ENCODE data around the gene ASPG. TPM values are rescaled to one million over a fixed set of nuclear protein-coding genes. Genes with fewer than 3 reads are reported as not detected.

Gene ASPG
- total RNA-seq, result 1 to 10 TPM in 1 of 2 donors, under 1 TPM in 1; 0.13 to 2.2 TPM
- 1 to 10 TPM in 1 of 2 donors, under 1 TPM in 1; 0.20 to 1.6 TPM for polyA plus RNA-seq
- long read RNA-seq, donor 1, result 0 reads
- long read RNA-seq, donor 2, partial matches to known transcripts, result 0 of 2 reads
- long read RNA-seq, donor 2, other reads (novel, unspliced or antisense), result 2 of 2 reads

DNA sequence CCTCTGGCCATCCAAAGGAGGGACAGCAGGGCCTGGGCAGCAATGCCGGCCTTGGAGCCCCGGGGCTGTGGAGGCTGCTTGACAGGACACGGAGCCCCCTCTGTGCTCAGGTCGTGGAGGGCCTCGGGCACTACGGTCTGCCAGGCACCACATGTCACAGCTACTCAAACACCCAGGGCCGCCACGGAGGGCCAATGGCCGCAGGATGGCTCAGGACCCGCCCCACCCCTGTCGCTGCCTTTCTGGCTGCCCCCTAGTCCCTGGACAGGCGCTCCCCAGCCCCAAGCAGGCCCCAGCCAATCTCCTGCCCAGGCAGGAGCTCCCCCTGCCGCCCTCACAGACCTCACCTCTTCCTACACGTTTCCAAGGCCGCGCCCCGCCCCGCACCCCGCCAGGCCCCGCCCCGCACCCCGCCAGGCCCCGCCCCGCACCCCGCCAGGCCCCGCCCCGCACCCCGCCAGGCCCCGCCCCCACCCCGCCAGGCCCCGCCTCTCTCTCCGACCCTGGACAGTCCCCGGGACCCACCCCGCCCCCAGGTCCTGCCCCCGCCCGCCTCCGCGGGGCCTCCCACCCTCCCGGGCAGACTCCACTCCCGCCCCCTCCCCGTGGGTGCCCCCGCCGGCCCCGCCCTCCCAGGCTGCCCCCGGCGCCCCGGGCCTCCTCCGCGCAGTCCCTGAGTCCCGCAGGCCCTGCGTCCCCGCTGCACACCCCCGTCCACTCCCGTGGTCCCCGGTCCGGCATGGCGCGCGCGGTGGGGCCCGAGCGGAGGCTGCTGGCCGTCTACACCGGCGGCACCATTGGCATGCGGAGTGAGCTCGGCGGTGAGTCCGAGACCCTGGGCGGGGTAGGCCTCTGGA is at the start of gene ASPG:
Gene ASPG (plus strand): TSS at position 669 of the 857 bp plus-strand sequence. CDS start 71 bp downstream, at position 740.
- ATAC-seq (ENCODE audit: low FRiP score) (peak; percentile 44), DNase-seq (peak; percentile 37 to 79)
- intact Hi-C loops (cut with DNase I), result loop anchor here in 1 of 2 donors (10.0 kb wide), 1 partner anchor 550 kb away; no protein-coding TSS in a partner anchor
- no peaks in the 10 kb centered on the region for H3K36me3 ChIP-seq (ENCODE audit: control insufficient read depth in 1 of 2, insufficient read depth in 2 of 2, low read length in 1 of 2)
- 12 to 19% methylated on average over 29 to 70 of the region's 70 CpGs for WGBS, 2 donors
- H3K27ac ChIP-seq (ENCODE audit: low read depth in 1 of 2, low read length in 2 of 2), result no peak within 1 kb of the TSS
- H3K4me1 ChIP-seq (ENCODE audit: control insufficient read depth in 1 of 2, insufficient read depth in 2 of 2, low read length in 2 of 2), result no peaks in the 10 kb centered on the region
- no peaks in the 10 kb centered on the region for H3K9me3 ChIP-seq (ENCODE audit: control insufficient read depth, low read length)
- H3K27me3 ChIP-seq (ENCODE audit: control insufficient read depth in 1 of 2, insufficient read depth in 2 of 2, low read length in 1 of 2), result no peaks in the 10 kb centered on the region
- no peak within 1 kb of the TSS for H3K4me3 ChIP-seq (ENCODE audit: low read length in 2 of 2)

DNA sequence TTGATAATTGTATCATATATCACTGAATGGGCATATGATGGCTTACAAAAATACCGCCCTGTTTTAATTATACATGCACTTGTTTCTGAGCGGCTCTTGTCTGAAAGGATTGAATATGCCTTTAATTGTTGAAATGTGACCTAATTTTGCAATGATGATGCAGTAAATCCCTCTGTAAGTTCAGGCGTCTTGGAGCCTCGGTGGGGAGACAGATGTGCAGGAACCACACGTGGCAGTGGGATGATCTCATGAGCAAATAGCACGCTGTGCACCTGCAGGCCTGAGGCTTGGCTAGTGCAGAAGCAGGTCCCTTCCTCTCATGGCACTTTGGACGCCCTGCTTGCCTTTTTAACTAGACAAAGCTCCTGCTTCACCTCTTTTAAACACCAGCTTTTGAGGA is 49.3 kb upstream of the ASPG start:
- Histone ChIP-seq H3K9me3 (ENCODE audit: control insufficient read depth, low read length) (no peaks in the 10 kb centered on the region), H3K4me3 (ENCODE audit: low read length in 2 of 2) (no peak overlapping the region), H3K4me1 (ENCODE audit: control insufficient read depth in 1 of 2, insufficient read depth in 2 of 2, low read length in 2 of 2) (no peaks in the 10 kb centered on the region), H3K36me3 (ENCODE audit: control insufficient read depth in 1 of 2, insufficient read depth in 2 of 2, low read length in 1 of 2) (no peaks in the 10 kb centered on the region), H3K27ac (ENCODE audit: low read depth in 1 of 2, low read length in 2 of 2) (no peak overlapping the region), H3K27me3 (ENCODE audit: control insufficient read depth in 1 of 2, insufficient read depth in 2 of 2, low read length in 1 of 2) (no peaks in the 10 kb centered on the region)
- intact Hi-C loops (cut with DNase I), result no loop called here
- WGBS, 2 donors, result 89% methylated on average over 7 of the region's 7 CpGs
- no peak for DNase-seq
- no peak for ATAC-seq (ENCODE audit: low FRiP score)

DNA sequence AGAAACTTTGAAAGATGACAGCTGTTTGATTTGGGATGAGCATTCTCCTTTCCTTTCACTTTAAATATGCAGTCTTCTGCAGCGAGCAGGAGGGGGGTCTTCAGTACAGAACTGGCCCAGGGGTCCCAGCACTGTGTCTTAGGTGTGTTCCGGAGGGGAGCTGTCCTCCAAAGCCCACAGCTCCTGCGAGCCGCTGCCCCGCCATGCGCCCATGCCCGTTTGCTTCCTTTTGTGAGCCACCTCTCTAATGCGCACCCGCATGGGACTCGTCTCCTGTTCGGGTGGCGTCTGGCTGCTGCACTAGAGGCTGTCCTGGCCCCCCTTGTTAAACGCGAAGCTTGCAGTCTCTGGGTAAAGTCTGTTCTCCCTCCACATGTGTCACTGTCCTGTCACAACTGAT is 48.4 kb upstream of the ASPG start:
- H3K9me3 ChIP-seq (ENCODE audit: control insufficient read depth, low read length), result no peaks in the 10 kb centered on the region
- intact Hi-C loops (cut with DNase I), result no loop called here
- WGBS, 2 donors, result 85 to 87% methylated on average over 14 of the region's 14 CpGs
- no peak for DNase-seq
- H3K27ac ChIP-seq (ENCODE audit: low read depth in 1 of 2, low read length in 2 of 2), result no peak overlapping the region
- H3K4me1 ChIP-seq (ENCODE audit: control insufficient read depth in 1 of 2, insufficient read depth in 2 of 2, low read length in 2 of 2), result no peaks in the 10 kb centered on the region
- no peaks in the 10 kb centered on the region for H3K36me3 ChIP-seq (ENCODE audit: control insufficient read depth in 1 of 2, insufficient read depth in 2 of 2, low read length in 1 of 2)
- ATAC-seq (ENCODE audit: low FRiP score), result no peak
- no peak overlapping the region for H3K4me3 ChIP-seq (ENCODE audit: low read length in 2 of 2)
- H3K27me3 ChIP-seq (ENCODE audit: control insufficient read depth in 1 of 2, insufficient read depth in 2 of 2, low read length in 1 of 2), result no peaks in the 10 kb centered on the region

DNA sequence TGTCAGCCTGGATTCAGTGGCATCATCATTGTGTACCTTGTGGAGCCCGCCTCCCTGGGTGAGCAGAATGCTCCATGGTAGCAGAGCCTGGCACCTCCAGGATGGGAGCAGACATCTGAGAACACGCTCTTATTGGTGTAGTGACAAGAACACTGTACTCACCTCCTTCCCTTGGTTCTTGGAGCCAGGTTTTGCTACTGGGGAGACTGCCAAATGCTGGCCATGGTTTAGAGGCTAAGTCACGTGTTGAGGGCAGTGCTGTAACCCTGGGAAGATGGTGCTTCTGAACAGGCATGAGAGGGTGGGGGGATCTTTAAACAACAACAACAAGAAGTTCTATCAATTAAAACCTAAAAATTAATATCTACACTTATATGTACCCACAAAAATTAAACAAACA is 47.6 kb upstream of the ASPG start:
- ATAC-seq (ENCODE audit: low FRiP score), result no peak
- 37 to 49% methylated on average over 3 of the region's 3 CpGs for WGBS, 2 donors

DNA sequence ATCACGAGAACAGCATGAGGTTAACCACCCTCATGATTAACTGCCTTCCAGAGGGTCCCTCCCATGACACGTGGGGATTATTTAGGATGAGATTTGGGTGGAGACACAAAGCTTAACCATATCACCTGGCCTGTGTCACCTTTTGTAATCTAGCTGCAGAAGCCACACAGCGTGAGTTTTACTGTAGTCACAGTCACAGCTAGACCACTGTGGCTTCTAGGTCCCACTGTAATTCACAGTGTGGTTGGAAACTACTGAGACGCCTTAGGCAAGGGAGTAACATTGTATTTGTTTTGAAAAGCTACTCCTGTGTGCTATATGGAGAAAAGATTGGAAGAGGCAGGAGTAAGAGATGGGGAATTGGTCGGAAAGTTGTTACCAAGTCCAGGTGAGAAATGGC is 46.3 kb upstream of the ASPG start:
- no peak for ATAC-seq (ENCODE audit: low FRiP score)
- WGBS, 2 donors, result 77 to 78% methylated on average over 5 of the region's 5 CpGs
- intact Hi-C loops (cut with DNase I), result no loop called here
- no peaks in the 10 kb centered on the region for H3K9me3 ChIP-seq (ENCODE audit: control insufficient read depth, low read length)
- H3K27me3 ChIP-seq (ENCODE audit: control insufficient read depth in 1 of 2, insufficient read depth in 2 of 2, low read length in 1 of 2), result no peaks in the 10 kb centered on the region
- no peak overlapping the region for H3K27ac ChIP-seq (ENCODE audit: low read depth in 1 of 2, low read length in 2 of 2)
- H3K4me3 ChIP-seq (ENCODE audit: low read length in 2 of 2), result no peak overlapping the region
- no peak for DNase-seq
- no peaks in the 10 kb centered on the region for H3K36me3 ChIP-seq (ENCODE audit: control insufficient read depth in 1 of 2, insufficient read depth in 2 of 2, low read length in 1 of 2)
- H3K4me1 ChIP-seq (ENCODE audit: control insufficient read depth in 1 of 2, insufficient read depth in 2 of 2, low read length in 2 of 2), result no peaks in the 10 kb centered on the region

More for the DNA sequence above, 47.6 kb upstream of the ASPG start:
- intact Hi-C loops (cut with DNase I), result no loop called here
- Histone ChIP-seq H3K27ac (ENCODE audit: low read depth in 1 of 2, low read length in 2 of 2) (no peak overlapping the region), H3K9me3 (ENCODE audit: control insufficient read depth, low read length) (no peaks in the 10 kb centered on the region), H3K27me3 (ENCODE audit: control insufficient read depth in 1 of 2, insufficient read depth in 2 of 2, low read length in 1 of 2) (no peaks in the 10 kb centered on the region), H3K4me3 (ENCODE audit: low read length in 2 of 2) (no peak overlapping the region), H3K4me1 (ENCODE audit: control insufficient read depth in 1 of 2, insufficient read depth in 2 of 2, low read length in 2 of 2) (no peaks in the 10 kb centered on the region), H3K36me3 (ENCODE audit: control insufficient read depth in 1 of 2, insufficient read depth in 2 of 2, low read length in 1 of 2) (no peaks in the 10 kb centered on the region)
- no peak for DNase-seq

DNA sequence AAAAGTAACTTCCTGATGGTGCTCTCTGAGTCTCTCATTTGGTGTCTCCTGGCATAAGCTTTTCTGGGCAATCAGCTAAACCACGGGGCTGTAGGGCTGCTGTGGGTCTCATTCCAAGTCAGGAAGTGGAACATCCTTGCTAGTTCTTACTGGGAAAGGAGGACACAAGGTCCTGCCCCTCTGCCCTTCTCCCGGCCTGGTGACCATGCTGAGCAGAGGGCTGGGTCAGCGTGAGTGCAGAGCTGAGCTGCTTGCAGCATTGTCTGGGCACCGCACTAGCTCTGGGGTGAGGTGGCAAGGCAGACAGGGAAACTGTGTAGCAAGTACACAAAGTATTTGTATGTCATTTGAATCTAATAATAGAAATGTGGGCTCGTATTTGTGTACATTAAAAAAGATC is 45.0 kb upstream of the ASPG start:
- intact Hi-C loops (cut with DNase I), result no loop called here
- Histone ChIP-seq H3K27me3 (ENCODE audit: control insufficient read depth in 1 of 2, insufficient read depth in 2 of 2, low read length in 1 of 2) (no peaks in the 10 kb centered on the region), H3K36me3 (ENCODE audit: control insufficient read depth in 1 of 2, insufficient read depth in 2 of 2, low read length in 1 of 2) (no peaks in the 10 kb centered on the region), H3K9me3 (ENCODE audit: control insufficient read depth, low read length) (no peaks in the 10 kb centered on the region), H3K4me3 (ENCODE audit: low read length in 2 of 2) (no peak overlapping the region), H3K4me1 (ENCODE audit: control insufficient read depth in 1 of 2, insufficient read depth in 2 of 2, low read length in 2 of 2) (no peaks in the 10 kb centered on the region), H3K27ac (ENCODE audit: low read depth in 1 of 2, low read length in 2 of 2) (no peak overlapping the region)
- DNase-seq, result no peak
- ATAC-seq (ENCODE audit: low FRiP score), result no peak
- 47 to 55% methylated on average over 5 of the region's 5 CpGs for WGBS, 2 donors

DNA sequence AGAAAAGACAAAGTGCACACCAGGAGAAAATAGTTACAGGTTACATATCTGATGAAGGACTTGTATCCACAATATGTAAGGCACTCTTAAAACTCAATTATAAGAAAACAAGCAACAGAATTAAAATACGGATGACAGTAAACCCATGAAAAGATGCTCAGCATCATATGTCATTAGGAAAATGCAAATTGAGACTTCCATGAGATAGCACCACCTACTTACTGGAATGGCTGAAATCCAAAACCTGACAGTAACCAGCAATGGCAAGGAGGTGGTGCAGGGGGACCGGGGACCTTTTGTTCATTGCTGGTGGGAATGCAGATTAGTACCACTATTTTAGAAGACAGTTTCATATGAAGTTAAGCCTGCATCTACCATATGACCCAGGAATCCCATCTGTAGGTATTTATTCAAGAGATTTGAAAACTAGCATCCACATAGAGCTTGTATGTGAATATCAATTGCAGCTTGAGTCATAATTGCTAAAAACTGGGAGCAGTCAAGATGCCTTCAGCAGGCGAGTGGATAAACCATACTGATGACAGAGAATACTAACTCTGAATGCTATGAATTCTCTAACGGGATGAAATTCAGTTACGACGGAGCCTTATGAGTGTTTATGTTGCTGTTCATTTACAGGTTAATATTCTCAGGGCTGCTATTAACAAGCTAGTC is 43.9 kb upstream of the ASPG start:
- H3K4me3 ChIP-seq (ENCODE audit: low read length in 2 of 2), result no peak overlapping the region
- DNase-seq (no peak), ATAC-seq (ENCODE audit: low FRiP score) (no peak)
- no peaks in the 10 kb centered on the region for H3K27me3 ChIP-seq (ENCODE audit: control insufficient read depth in 1 of 2, insufficient read depth in 2 of 2, low read length in 1 of 2)
- no peaks in the 10 kb centered on the region for H3K36me3 ChIP-seq (ENCODE audit: control insufficient read depth in 1 of 2, insufficient read depth in 2 of 2, low read length in 1 of 2)
- intact Hi-C loops (cut with DNase I), result no loop called here
- H3K27ac ChIP-seq (ENCODE audit: low read depth in 1 of 2, low read length in 2 of 2), result no peak overlapping the region
- H3K4me1 ChIP-seq (ENCODE audit: control insufficient read depth in 1 of 2, insufficient read depth in 2 of 2, low read length in 2 of 2), result no peaks in the 10 kb centered on the region
- WGBS, 2 donors, result 91 to 93% methylated on average over 6 of the region's 6 CpGs
- no peaks in the 10 kb centered on the region for H3K9me3 ChIP-seq (ENCODE audit: control insufficient read depth, low read length)

DNA sequence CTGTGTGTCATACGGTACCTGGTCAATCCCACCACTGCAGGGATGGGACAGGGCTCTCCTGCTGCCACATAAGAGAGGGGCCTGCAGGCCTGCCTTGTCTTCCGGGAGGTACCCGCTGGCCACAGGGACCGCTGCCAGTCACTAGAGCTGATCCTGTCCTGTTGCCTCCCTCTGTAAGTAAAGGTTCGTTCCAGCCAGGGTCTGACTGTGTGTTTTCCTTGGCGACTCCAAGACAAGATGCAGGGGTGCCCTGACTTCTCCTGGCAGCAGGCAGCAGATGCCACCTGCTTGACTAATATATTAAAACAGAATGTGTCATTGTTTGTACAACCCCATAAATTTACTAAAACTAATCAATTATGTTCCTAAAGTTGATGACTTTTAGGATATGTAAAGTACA is 41.5 kb upstream of the ASPG start:
- WGBS, 2 donors, result 46 to 52% methylated on average over 6 of the region's 6 CpGs
- intact Hi-C loops (cut with DNase I), result no loop called here
- DNase-seq (no peak), ATAC-seq (ENCODE audit: low FRiP score) (no peak)
- no peaks in the 10 kb centered on the region for H3K4me1 ChIP-seq (ENCODE audit: control insufficient read depth in 1 of 2, insufficient read depth in 2 of 2, low read length in 2 of 2)
- no peaks in the 10 kb centered on the region for H3K36me3 ChIP-seq (ENCODE audit: control insufficient read depth in 1 of 2, insufficient read depth in 2 of 2, low read length in 1 of 2)
- H3K27ac ChIP-seq (ENCODE audit: low read depth in 1 of 2, low read length in 2 of 2), result no peak overlapping the region
- no peaks in the 10 kb centered on the region for H3K27me3 ChIP-seq (ENCODE audit: control insufficient read depth in 1 of 2, insufficient read depth in 2 of 2, low read length in 1 of 2)
- H3K9me3 ChIP-seq (ENCODE audit: control insufficient read depth, low read length), result no peaks in the 10 kb centered on the region
- H3K4me3 ChIP-seq (ENCODE audit: low read length in 2 of 2), result no peak overlapping the region

All from aorta (tissue), 5 donors.